ENCODE data around the gene ENHO.

The ENHO gene

DNA sequence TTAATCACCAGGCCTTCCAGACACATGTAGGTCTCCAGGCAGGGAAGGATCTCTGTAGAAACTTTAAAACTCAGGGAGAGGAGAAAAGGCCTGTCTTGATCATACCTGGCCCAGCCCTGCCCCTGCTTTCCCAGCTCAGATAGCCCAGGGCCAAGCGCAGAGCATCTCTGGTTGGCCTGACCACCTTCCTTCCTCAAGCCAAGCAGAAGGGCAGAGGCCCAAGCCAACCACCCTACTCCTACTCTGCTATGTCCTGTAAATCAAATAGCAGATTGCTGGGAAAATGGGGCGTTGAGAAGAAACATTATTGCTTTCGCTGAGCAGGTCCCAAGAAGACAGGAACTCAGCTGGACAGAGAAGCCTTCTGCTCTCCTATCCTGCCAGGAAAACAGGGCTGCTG is 14.3 kb downstream of the ENHO start:
- DNase-seq (ENCODE audit: low read depth in 3 of 3, low spot score in 1 of 3): no peak

DNA sequence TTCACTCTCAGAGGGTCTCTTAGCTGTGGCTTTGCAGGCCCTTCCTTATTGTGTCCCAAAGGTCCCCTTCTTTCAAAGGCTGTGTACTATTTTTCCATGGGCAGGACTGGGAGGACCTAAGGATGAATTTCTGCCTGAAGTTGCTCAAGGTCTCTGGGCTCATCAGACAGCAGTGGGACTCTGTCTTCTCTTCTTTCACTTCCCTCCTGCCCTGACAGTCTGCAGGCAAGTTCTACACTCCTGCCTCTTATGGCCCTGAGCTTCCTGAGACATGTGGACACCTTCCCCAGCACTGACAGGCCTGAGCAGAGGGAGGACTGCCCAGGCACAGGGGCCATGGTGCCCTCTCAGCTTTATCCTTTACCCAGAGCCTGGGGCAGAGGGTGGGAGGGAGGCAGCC is 14.8 kb downstream of the ENHO start:
- DNase-seq (ENCODE audit: low read depth in 3 of 3, low spot score in 1 of 3): no peak

DNA sequence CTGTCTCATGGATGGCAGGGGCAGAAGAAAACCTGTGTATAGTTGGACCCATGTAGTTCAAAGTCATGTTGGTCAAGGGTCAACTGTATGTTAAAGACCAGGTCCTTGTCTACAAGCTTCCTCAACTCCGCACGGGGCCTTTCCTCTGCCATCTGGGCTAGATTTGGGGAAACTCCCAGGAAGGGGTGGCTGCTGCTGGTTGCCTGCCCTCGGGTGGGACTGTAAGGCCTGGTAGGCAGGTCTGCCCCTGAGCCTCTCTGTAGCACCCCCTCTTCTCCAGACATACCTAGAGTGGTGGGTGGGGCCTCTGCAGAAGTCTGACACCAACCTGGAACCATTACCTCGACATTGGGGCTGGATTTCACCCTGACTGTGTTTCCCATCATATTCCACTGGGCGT is 15.2 kb downstream of the ENHO start:
- no peak for DNase-seq (ENCODE audit: low read depth in 3 of 3, low spot score in 1 of 3)

DNA sequence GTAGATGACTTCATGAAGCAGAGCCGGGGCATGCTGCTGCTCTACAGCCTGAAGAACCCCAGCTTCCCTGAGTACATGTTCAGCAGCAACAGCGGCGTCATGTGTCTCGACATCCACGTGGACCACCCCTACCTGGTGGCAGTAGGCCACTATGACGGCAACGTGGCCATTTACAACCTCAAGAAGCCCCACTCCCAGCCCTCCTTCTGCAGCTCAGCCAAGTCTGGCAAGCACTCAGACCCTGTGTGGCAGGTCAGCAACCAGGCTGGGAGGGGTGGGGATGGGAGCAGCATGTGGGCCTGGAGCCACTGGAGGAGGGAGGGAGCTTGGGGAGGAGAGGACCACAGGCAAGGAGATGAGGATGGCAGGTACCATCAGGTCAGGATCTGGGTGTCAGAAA is 16.2 kb downstream of the ENHO start:
- no peak for DNase-seq (ENCODE audit: low read depth in 3 of 3, low spot score in 1 of 3)

DNA sequence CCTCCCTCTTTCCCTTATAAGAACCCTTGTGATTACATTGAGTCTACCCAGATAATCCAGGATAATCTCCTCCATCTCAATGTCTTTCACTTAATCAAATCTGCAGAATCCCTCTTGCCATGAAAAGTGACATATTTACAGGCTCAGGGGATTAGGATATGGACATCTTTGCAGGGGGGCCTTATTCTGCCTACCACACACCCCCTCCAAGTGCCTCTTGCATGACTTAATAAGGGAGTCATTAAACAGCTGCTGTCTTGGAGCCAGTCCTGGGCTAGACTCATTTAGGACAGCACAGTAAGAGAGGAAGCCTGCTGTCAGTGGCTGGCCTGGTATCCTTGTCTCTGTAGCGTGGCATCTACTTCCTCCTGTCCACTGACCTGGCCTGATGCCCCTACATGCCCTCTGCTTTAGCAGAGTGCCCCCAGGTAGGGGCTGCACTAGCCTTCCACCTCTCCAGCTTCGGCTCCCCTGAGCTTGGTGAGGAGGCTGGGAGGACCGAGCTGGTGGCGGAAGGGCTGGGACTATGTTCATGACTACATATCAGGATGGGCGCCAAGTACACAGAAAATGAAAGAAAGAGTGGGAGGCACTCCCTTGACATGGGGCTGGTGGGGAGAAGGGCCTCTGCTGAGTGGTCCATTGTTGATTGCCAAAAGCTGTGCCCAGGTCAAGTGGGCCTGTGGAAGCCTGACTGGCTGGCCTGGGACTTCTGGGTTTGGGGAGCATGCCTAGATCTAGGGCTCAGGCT is 17.2 kb downstream of the ENHO start:
- no peak for DNase-seq (ENCODE audit: low read depth in 3 of 3, low spot score in 1 of 3)

DNA sequence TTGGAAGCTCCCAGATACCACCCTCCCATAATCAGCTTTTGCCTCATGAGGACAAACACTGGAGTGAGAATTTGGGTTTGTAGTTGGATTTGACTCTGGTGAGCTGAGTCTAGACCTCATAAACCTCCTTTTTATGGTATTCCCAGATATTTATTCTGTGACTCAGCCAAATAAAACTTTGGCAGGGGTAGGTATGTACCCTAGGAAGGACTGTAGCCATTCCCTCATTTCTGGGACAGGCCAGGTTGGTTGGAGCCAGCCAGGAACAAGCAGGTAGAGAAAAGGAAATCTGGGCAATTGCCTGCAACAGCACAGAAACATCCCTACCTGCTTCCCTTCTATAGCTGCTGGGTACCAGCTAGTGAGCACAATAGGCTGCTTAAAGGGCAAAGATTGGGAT is 19.4 kb downstream of the ENHO start:
- DNase-seq (ENCODE audit: low read depth in 3 of 3, low spot score in 1 of 3): no peak

DNA sequence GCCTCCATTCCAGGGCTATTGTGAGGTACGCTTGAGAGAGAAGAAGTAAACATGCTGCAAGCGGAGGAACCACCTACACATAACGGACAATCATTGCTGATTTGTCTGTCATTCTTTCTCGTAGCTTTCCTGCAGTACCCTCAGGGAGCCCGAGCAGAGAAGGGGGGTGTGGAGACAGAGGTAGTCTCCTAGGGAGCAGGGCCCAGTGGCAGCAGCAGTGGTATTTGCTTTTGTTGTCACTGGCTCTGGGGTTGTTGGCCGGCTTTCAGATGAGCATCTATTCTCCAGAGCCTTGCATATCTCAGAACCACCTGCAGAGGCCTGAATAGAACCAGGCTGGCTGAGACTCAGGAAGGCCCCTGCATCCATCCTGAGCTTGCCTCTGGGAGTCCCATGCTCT is 19.9 kb downstream of the ENHO start:
- DNase-seq (ENCODE audit: low read depth in 3 of 3, low spot score in 1 of 3): no peak

DNA sequence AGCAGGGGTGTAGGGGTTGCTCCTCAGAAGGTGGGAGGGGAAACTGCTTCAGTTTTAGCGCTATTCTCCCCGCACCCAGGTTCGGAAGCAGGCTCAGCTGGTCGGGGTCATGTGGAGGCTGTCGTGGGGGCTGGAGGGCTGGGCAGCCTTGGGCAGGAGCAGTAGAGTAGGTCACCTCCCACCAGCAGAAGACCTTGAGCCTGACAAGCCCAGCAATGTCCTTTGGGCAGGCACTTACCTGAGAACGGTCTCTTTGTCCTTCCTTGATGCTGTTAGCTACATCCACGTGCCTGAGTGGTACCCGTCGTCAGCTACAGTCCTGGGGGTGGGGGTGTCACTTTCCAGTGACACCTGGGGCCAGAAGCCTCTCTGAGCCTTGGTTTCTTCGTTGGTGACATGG is 20.3 kb downstream of the ENHO start:
- no peak for DNase-seq (ENCODE audit: low read depth in 3 of 3, low spot score in 1 of 3)

DNA sequence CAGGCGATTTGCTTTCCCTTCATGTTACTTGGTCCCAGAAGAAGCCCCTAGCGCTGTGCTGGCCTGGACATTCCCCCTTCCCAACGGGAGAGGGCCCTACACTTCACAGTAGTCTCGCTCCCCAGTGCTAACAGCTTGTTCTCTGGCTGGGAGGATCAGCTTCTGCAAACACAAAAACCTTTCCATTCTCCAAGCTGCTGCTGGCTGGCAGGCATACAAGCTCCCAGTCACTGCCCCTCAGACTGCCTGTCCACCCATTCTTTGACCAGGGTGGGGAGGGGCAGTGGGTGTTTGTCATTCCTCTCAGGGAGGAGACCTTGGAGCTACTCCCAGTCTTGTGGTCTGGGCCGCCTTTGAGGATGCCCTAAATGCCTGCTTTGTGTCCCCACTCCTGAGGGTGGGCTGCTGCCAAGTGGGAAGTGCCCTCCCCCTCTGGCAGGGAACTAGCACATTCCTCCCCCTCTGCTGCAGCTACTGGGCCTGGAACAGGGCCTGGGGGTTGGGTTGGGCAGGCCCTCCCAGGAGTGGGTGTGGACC is 20.8 kb downstream of the ENHO start:
- DNase-seq (ENCODE audit: low read depth in 3 of 3, low spot score in 1 of 3): no peak

DNA sequence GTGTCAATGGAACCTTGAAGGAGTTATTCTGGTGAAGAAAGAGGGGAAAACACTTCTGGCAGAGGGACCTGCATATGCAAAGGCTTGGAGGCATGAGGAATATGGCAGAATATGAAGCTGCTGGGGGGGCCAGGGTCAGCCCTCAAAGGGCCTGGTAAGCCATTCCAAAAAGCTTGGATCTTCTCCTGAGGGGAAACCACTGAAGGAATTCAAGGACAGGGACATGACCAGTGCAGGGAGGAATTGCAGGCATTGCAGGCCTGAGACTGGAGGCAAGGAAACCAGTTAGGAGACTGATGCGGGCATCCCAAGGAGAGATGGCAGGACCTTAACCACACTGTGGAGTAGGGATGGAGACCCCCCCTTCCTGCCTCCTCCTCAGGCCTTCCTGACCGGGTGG is 21.4 kb downstream of the ENHO start:
- DNase-seq (ENCODE audit: low read depth in 3 of 3, low spot score in 1 of 3): no peak

DNA sequence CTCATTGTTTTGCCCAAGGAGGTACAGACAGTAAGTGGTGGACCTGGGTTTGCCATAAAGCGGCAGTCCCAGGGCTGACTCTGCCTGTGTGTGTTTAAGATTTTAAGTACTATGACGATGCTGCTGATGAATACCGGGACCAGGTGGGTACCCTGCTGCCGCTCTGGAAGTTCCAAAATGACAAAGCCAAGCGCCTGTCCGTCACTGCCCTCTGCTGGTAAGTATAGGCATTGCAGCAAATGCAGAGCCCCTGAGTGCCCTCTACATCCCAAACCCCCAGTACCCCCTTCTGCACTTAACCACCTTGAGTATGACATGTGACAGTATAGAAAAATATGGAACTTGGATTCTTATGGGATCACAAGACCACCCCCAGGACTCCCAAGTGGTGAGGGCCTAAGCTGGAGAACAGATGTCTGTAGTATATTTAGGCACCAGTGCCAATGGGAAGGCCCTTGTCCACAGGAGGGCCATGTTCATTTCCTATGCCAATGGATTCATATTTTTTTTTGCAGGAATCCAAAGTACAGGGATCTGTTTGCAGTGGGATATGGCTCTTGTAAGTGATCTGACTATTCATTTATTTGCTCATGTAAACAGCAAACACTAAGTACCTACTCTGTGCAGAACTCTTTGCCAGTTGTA is 22.0 kb downstream of the ENHO start:
- DNase-seq (ENCODE audit: low read depth in 3 of 3, low spot score in 1 of 3): peak; percentile 45 to 65 (median 49)

DNA sequence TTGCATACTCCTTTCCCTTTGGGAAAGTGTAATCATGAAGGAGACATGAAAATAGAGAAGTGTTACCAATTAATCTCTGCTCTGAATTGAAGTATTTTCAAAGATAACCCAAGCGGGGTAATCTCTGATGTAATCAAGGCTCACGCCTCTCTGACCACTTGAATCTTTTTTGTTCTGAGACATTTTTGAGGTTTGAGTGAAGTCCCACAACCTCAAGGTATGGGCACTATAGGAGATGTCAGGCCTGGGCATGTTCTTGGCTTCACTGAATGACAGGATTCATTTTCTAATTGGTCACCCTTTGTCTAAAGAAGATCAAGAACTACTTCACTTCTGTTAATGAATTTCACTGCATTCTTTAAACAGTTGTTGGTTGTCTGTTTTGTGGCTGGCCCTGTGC is 23.7 kb downstream of the ENHO start:
- DNase-seq (ENCODE audit: low read depth in 3 of 3, low spot score in 1 of 3): no peak

DNA sequence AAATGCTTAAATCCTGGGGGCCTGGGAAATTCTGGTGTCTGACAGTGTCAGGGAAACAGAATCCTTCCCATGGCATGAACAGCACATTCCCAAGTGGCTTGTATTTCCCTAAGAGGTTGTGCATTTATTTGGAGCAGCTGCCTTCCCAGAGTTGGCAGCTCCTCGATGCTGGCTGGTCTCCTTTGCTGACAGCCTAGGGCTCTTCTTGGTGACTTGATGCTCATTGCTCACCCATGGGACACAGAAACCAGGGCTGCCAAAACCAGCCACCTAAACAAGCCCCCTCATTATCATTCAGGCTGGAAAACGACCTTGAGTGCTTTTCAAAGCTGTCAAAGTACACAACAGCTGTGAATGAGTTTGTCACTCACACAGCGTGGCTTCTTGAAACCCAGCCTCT is 24.2 kb downstream of the ENHO start:
- no peak for DNase-seq (ENCODE audit: low read depth in 3 of 3, low spot score in 1 of 3)

DNA sequence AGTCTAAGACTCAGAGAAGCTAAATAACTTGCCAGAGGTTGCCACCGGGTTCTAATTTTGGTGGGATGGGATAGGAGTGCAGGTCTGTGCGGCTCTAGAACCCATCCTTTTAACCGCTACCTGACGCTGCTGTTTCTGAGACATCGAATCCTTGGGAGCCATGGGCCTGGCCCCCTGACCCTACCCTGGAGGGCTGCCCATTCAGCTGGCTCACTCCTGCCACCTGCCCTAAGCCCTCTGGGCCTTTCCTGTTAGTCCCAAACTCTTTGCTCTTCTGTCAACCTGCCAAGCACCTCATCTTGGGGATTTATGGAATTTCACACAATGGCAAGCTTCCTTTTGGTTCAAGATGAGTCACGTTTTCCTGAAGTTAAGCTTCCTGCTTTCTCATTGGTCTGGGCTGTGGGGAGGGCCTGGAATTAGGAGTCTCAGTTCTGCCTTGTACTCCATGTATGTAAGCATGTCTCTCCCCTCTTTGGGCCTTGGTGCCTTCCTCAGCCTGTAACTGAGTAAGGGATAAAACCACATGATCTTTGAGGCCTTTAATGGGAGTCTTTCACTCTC is 26.6 kb downstream of the ENHO start:
- DNase-seq (ENCODE audit: low read depth in 3 of 3, low spot score in 1 of 3): no peak

DNA sequence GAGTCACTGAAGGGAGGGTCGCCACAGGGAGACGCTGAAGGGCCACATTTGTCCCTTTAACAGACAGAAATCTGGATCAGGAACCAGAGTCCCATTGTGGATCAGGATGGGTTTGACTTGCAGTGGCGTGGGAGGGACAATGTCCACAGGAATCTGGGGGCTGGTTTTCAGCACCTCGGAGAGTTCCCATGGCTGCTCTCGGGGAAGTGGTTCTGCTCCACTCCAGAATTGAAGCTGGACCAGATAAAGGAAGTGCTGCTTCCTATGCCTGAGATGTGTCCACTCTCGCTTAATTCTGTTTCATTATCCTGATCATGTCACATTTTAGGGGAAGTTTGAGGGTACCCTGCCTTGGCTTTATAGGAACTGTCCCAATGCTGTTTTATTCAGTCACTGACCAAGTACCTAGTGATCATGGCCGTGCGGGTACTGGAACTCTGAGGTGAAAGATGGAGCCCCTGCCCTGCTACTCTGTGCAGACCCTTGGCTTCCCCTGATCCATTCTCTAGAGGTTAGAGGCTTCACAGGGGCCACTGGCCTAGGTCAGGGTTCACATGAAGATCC is 28.7 kb downstream of the ENHO start:
- no peak for DNase-seq (ENCODE audit: low read depth in 3 of 3, low spot score in 1 of 3)

DNA sequence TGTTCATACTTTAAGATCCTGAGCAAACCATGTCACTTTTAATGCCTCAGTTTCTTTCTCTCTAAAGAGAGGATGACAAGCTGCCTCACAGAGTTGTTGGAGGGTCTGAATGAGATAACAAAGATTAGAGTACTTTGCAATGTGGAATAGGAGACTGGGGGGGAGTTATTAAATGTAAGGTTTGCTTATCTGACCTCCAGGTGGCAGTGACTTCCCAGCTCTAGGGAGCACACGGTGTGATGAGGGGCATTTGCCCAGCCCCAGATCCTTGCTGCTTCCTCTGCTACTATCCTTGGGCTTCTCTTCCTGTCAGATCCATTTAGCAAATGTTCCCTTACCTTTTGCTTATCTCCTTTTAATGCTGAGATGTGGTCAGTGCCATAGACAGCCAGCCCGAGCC is 30.7 kb downstream of the ENHO start:
- DNase-seq (ENCODE audit: low read depth in 3 of 3, low spot score in 1 of 3): no peak

DNA sequence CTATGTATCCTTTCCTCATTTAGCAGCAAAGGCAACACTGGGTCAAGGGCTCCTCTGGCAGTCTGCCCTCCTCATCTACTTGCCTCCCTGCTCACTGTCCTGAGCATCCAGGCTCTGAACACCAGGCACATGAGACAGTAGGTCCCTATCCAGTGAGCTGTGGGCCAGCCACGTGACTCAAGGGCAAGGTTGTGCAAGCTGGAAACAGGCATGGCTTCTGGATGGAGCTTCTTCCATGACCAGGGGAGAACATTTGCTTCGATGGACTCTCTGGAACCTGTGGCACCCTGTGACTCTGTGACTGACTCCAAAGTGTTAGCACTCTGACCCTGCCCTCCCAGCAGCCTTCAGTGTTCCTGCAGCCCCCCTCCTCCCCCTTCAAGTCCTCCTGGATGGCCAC is 31.2 kb downstream of the ENHO start:
- no peak for DNase-seq (ENCODE audit: low read depth in 3 of 3, low spot score in 1 of 3)

DNA sequence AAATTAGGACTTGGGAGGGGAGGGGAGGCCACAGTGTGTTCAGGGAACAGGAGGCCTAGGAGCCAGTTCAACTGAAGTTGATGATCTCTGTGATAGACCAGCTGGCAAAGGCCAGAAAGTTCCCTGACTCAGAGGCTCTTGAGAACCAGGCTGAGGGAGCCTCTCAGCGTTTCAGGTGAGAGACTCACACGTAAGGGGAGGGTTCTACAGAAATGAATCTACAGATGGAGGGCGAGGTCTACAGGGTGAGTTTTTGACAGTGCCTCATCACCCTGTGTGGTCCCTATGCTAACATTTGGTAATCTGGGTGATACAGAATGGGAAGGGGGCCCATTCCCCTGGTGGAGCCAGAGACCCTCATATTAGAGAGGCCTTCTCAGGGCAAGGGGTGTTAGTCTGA is 32.0 kb downstream of the ENHO start:
- DNase-seq (ENCODE audit: low read depth in 3 of 3, low spot score in 1 of 3): no peak

DNA sequence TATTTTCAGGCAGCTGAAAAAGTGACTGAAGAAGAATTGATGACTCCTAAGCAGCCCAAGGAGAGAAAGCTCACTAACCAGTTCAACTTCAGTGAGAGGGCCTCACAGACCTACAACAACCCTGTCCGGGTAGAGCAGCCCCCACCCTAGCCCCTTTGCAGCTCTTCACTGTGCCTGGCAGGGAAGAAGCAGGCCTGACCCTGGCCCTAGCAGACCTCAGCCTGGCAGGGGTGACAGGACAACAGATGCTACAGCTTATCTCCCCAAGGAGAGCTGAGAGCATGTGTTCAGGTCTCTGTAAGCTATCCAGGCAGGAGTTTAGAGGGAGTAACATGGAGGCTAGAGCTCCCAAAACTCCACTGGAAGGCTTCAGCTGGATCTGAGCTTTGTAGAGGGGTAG is 32.4 kb downstream of the ENHO start:
- no peak for DNase-seq (ENCODE audit: low read depth in 3 of 3, low spot score in 1 of 3)

DNA sequence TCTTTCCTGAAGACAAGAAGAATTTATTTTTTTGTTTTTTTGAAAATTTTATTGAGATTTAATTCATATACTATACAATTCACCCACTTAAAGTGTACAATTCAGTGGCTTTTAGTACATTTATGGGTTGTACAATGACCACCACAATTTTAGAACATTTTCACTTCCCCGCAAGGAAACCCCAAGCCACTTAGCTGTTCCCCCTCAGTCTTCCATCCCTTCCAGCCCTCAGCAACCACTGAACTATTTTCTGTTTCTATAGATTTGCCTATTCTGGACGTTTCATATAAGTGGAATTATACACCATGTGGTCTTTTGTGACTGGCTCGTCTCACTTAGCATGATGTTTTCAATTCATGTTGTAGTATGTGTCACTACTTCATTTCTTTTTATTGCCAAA is 36.2 kb downstream of the ENHO start:
- DNase-seq (ENCODE audit: low read depth in 3 of 3, low spot score in 1 of 3): no peak

DNA sequence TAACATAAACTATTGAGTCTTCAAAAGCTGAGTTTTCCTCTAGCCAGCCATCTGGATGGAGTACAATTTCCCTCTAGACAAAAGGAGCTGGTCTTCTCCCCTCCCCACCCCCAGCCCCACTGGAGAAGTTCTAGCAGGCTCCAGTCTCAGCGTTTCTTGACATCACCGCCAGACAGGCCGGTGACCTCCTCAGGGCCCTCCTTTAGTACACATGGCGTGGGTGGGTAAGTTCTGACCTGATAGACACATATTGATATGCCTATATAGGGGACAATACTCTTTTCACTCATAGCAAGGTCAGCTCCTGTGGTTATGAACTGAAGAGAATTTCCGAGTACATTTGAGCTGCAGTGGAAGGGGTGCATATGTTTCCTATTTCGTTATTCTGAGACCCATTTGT is 37.0 kb downstream of the ENHO start:
- no peak for DNase-seq (ENCODE audit: low read depth in 3 of 3, low spot score in 1 of 3)

DNA sequence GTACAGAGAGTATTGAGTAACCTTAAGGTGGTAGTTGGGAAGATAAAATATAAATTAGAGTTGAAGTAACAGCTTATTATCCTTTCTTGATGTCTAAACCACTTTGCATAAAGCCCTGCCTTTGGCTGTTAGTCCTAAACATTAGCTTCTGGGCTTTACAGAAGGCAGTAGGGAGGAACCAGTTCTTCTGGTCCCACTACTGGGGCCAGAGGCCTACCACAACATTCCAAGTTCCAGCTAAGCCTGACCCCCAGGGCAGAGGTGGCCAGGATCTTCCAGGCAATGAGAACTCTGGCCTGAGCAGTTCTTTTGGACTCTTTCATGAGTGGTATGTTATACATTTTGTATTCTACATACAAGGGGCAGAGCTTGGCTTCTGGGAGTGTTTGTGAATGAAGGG is 38.1 kb downstream of the ENHO start:
- DNase-seq (ENCODE audit: low read depth in 3 of 3, low spot score in 1 of 3): no peak

Data from stimulated activated CD4-positive, alpha-beta T cell treated with anti-CD3 and anti-CD28 coated beads, TNF-alpha, amount 100 ng/mL, for 1 hour (primary cell).